ENCODE measurements around the gene SHH. TPM values are rescaled to one million over a fixed set of nuclear protein-coding genes. Genes with fewer than 3 reads are reported as not detected.

Gene SHH
- total RNA-seq, 6 donors from 2014 or later = 6.1 to 9.6 (median 6.2) TPM

- Histone ChIP-seq H3K27ac (no peak overlapping the region), H3K4me3 (no peak overlapping the region), H3K4me1 (peaks cover 6 to 10% (median 7%) of the 10 kb centered on the region in 4 donors), H3K36me3 (no peaks in the 10 kb centered on the region), H3K9me3 (no peaks in the 10 kb centered on the region), H3K27me3 (peaks cover 0 to 5% (median 0%) of the 10 kb centered on the region in 4 donors)
- DNase-seq = no peak
- 87 to 89% methylated on average over 5 to 7 of the region's 7 CpGs for WGBS, 2 donors
- TF ChIP-seq CTCF (IDR thresholded peaks at IDR 0.05) (no peak), POLR2A (IDR thresholded peaks at IDR 0.05) (no peak), POLR2AphosphoS5 (IDR thresholded peaks at IDR 0.05) (no peak), EP300 (IDR thresholded peaks at IDR 0.05) (no peak)
- no peak for ATAC-seq (ENCODE audit: low FRiP score in 2 of 2)
Observed at GRCh38 chr7:155795401-155795800, 16.9 kb downstream of the SHH start.

- TF ChIP-seq POLR2AphosphoS5 (IDR thresholded peaks at IDR 0.05) (no peak), POLR2A (IDR thresholded peaks at IDR 0.05) (no peak), EP300 (IDR thresholded peaks at IDR 0.05) (no peak), CTCF (IDR thresholded peaks at IDR 0.05) (no peak)
- no peak for DNase-seq
- H3K9me3 ChIP-seq = no peaks in the 10 kb centered on the region
- no peak overlapping the region for H3K27ac ChIP-seq
- H3K4me1 ChIP-seq = peaks cover 6 to 10% (median 7%) of the 10 kb centered on the region in 4 donors
- no peak for ATAC-seq (ENCODE audit: low FRiP score in 2 of 2)
- WGBS, 2 donors = 76 to 87% methylated on average over 6 to 9 of the region's 9 CpGs
- no peaks in the 10 kb centered on the region for H3K36me3 ChIP-seq
- H3K4me3 ChIP-seq = no peak overlapping the region
- H3K27me3 ChIP-seq = peaks cover 0 to 5% (median 0%) of the 10 kb centered on the region in 4 donors
Observed at GRCh38 chr7:155794196-155794595, 18.1 kb downstream of the SHH start.

- H3K36me3 ChIP-seq = no peaks in the 10 kb centered on the region
- DNase-seq (no peak), ATAC-seq (ENCODE audit: low FRiP score in 2 of 2) (no peak)
- peaks cover 0 to 5% (median 0%) of the 10 kb centered on the region in 4 donors for H3K27me3 ChIP-seq
- no peaks in the 10 kb centered on the region for H3K9me3 ChIP-seq
- 76 to 85% methylated on average over 4 of the region's 4 CpGs for WGBS, 2 donors
- no peak overlapping the region for H3K27ac ChIP-seq
- no peak for TF ChIP-seq CTCF (IDR thresholded peaks at IDR 0.05)
- H3K4me1 ChIP-seq = peaks cover 6 to 10% (median 7%) of the 10 kb centered on the region in 4 donors
- H3K4me3 ChIP-seq = no peak overlapping the region
Observed at GRCh38 chr7:155793720-155794119, 18.5 kb downstream of the SHH start.

- no peaks in the 10 kb centered on the region for H3K9me3 ChIP-seq
- DNase-seq = no peak
- H3K4me3 ChIP-seq = no peak overlapping the region
- peaks cover 0 to 5% (median 0%) of the 10 kb centered on the region in 4 donors for H3K27me3 ChIP-seq
- WGBS, 2 donors = 85 to 88% methylated on average over 11 of the region's 11 CpGs
- no peak for TF ChIP-seq CTCF (IDR thresholded peaks at IDR 0.05)
- no peak for TF ChIP-seq EP300 (IDR thresholded peaks at IDR 0.05)
- no peak for TF ChIP-seq POLR2A (IDR thresholded peaks at IDR 0.05)
- TF ChIP-seq POLR2AphosphoS5 (IDR thresholded peaks at IDR 0.05) = no peak
- no peak overlapping the region for H3K27ac ChIP-seq
- ATAC-seq (ENCODE audit: low FRiP score in 2 of 2) = no peak
- H3K36me3 ChIP-seq = no peaks in the 10 kb centered on the region
- H3K4me1 ChIP-seq = peaks cover 6 to 10% (median 7%) of the 10 kb centered on the region in 4 donors
Observed at GRCh38 chr7:155792999-155793560, 19.2 kb downstream of the SHH start.

- 84 to 86% methylated on average over 9 to 14 of the region's 14 CpGs for WGBS, 2 donors
- H3K27ac ChIP-seq = no peak overlapping the region
- no peaks in the 10 kb centered on the region for H3K36me3 ChIP-seq
- H3K4me3 ChIP-seq = no peak overlapping the region
- DNase-seq (no peak), ATAC-seq (ENCODE audit: low FRiP score in 2 of 2) (no peak)
- TF ChIP-seq POLR2A (IDR thresholded peaks at IDR 0.05) (no peak), EP300 (IDR thresholded peaks at IDR 0.05) (no peak), CTCF (IDR thresholded peaks at IDR 0.05) (no peak), POLR2AphosphoS5 (IDR thresholded peaks at IDR 0.05) (no peak)
- peaks cover 0 to 5% (median 0%) of the 10 kb centered on the region in 4 donors for H3K27me3 ChIP-seq
- H3K9me3 ChIP-seq = no peaks in the 10 kb centered on the region
- peaks cover 6 to 12% (median 12%) of the 10 kb centered on the region in 4 donors for H3K4me1 ChIP-seq
Observed at GRCh38 chr7:155792315-155792960, 19.8 kb downstream of the SHH start.

All from upper lobe of left lung (tissue), 6 donors.